HEK293 (cell line): ENCODE measurements around the gene SPTLC1.

Experiments used
- CTCF ChIA-PET: fragments of 350-600 bp; formaldehyde crosslinking; extraction: SDS; loops from one replicate; lab custom pipeline; 2021; ENCODE audit warnings: antibody characterized with exemption; lab: Yijun Ruan, JAX
- POLR2A ChIA-PET: fragments of 300-600 bp; formaldehyde crosslinking; extraction: SDS; loops from one replicate; lab custom pipeline; 2020; ENCODE audit warnings: antibody characterized with exemption, inconsistent platforms; lab: Yijun Ruan, JAX
- H3K27ac ChIP-seq: fragments of 200-500 bp; sonication (Bioruptor generic); 2 replicates; pipeline ENCODE4 v1.5.1; 2014; ENCODE audit warnings: low read depth, low read length, control low read depth, inconsistent platforms; ENCODE audit errors: extremely low read depth
- H3K36me3 ChIP-seq, 2 experiments: fragments of 200-500 bp in 1 of 2; sonication (Bioruptor generic) in 1 of 2; 1 replicate in 1 of 2; 2 replicates in 1 of 2; pipeline ENCODE4 v1.5.1; 2014 to 2017; ENCODE audit warnings: inconsistent platforms in 2 of 2, low read length in 2 of 2; ENCODE audit not compliant: control insufficient read depth in 2 of 2, insufficient read depth in 1 of 2
- H3K4me1 ChIP-seq: fragments of 200-500 bp; sonication (Bioruptor generic); 2 replicates; pipeline ENCODE4 v1.5.1; 2014; ENCODE audit warnings: mild to moderate bottlenecking, low read length, inconsistent platforms; ENCODE audit not compliant: control insufficient read depth, insufficient read depth
- H3K4me3 ChIP-seq: 2 replicates; pipeline ENCODE4 v1.5.1; 2011; ENCODE audit warnings: low read depth, mild to moderate bottlenecking, control low read depth, low read length, moderate library complexity
- H3K9me3 ChIP-seq: fragments of 200-500 bp; sonication (Bioruptor generic); 2 replicates; pipeline ENCODE4 v1.5.1; 2014; ENCODE audit warnings: low read depth, low read length, inconsistent platforms; ENCODE audit not compliant: control insufficient read depth, insufficient read depth
- EGR2 ChIP-seq: fragments of 450-650 bp; formaldehyde crosslinking; IDR thresholded peaks from 2 replicates; pipeline ENCODE4 v1.5.1; 2016; ENCODE audit warnings: low read depth, missing biosample characterization, missing genetic modification characterization
- HIC1 ChIP-seq: fragments of 450-650 bp; formaldehyde crosslinking; IDR thresholded peaks from 2 replicates; pipeline ENCODE4 v1.5.1; 2016; ENCODE audit warnings: missing biosample characterization, missing genetic modification characterization
- HOXA7 ChIP-seq: sonication (generic); formaldehyde crosslinking; IDR thresholded peaks from 2 replicates; pipeline ENCODE4 v1.8.1; 2022; ENCODE audit warnings: missing genetic modification reagents, borderline replicate concordance
- OVOL3 ChIP-seq: fragments of 450-650 bp; formaldehyde crosslinking; IDR thresholded peaks from 2 replicates; pipeline ENCODE4 v1.5.1; 2016; ENCODE audit warnings: missing biosample characterization, missing genetic modification characterization
- PRDM1 ChIP-seq: fragments of 450-650 bp; formaldehyde crosslinking; IDR thresholded peaks from 2 replicates; pipeline ENCODE4; 2016; ENCODE audit warnings: missing biosample characterization, missing genetic modification characterization
- ZIC2 ChIP-seq: fragments of 450-650 bp; formaldehyde crosslinking; IDR thresholded peaks from 2 replicates; pipeline ENCODE4 v1.5.1; 2016; ENCODE audit warnings: missing biosample characterization, missing genetic modification characterization
- ZNF114 ChIP-seq: fragments of 450-650 bp; formaldehyde crosslinking; IDR thresholded peaks from 2 replicates; pipeline ENCODE4 v1.5.0; 2017; ENCODE audit warnings: missing biosample characterization, missing genetic modification characterization
- ZNF335 ChIP-seq: fragments of 450-650 bp; formaldehyde crosslinking; conservative IDR thresholded peaks from 2 replicates; pipeline ENCODE4 v1.5.1; 2016; ENCODE audit warnings: missing biosample characterization, missing genetic modification characterization
- ZNF549 ChIP-seq: fragments of 450-650 bp; IDR thresholded peaks from 2 replicates; pipeline ENCODE4 v1.5.1; 2018; ENCODE audit warnings: missing biosample characterization, missing genetic modification characterization, mild to moderate bottlenecking, inconsistent platforms, moderate library complexity
- ZNF560 ChIP-seq: fragments of 450-650 bp; formaldehyde crosslinking; IDR thresholded peaks from 2 replicates; pipeline ENCODE4 v1.5.1; 2017; ENCODE audit warnings: missing biosample characterization, missing genetic modification characterization, borderline replicate concordance
- ZNF580 ChIP-seq: fragments of 450-650 bp; formaldehyde crosslinking; IDR thresholded peaks from 2 replicates; pipeline ENCODE4 v1.5.1; 2016; ENCODE audit warnings: missing biosample characterization, missing genetic modification characterization
- ZNF621 ChIP-seq: fragments of 450-650 bp; formaldehyde crosslinking; IDR thresholded peaks from 2 replicates; pipeline ENCODE4 v1.5.1; 2017; ENCODE audit warnings: missing biosample characterization, missing genetic modification characterization
- ZNF670 ChIP-seq: fragments of 450-650 bp; formaldehyde crosslinking; IDR thresholded peaks from 2 replicates; pipeline ENCODE4 v1.5.1; 2016; ENCODE audit warnings: missing biosample characterization, missing genetic modification characterization, low read depth
- ZNF707 ChIP-seq: fragments of 450-650 bp; formaldehyde crosslinking; IDR thresholded peaks from 2 replicates; pipeline ENCODE4 v1.5.1; 2016; ENCODE audit warnings: missing biosample characterization, missing genetic modification characterization
- TF ChIP-seq, protein P1 (sequence below): IDR thresholded peaks from 2 replicates; pipeline ENCODE4 v1.6.1; 2011; ENCODE audit warnings: mild to moderate bottlenecking, low read depth, low read length, borderline replicate concordance

Gene SPTLC1

GRCh38 chr9:92100237-92100911, 14.8 kb downstream of the SPTLC1 start:
- TF ChIP-seq ZNF549 (tag by site-specific recombination) (no peak), HIC1 (tag by site-specific recombination) (no peak), ZNF670 (tag by site-specific recombination) (no peak), ZNF580 (tag by site-specific recombination) (no peak), ZNF707 (tag by site-specific recombination) (no peak), ZNF621 (tag by site-specific recombination) (no peak), PRDM1 (tag by site-specific recombination) (no peak), EGR2 (tag by site-specific recombination) (no peak), ZIC2 (tag by site-specific recombination) (no peak), OVOL3 (tag by site-specific recombination) (no peak), ZNF335 (tag by site-specific recombination) (no peak)
- TF ChIP-seq, protein P1, sequence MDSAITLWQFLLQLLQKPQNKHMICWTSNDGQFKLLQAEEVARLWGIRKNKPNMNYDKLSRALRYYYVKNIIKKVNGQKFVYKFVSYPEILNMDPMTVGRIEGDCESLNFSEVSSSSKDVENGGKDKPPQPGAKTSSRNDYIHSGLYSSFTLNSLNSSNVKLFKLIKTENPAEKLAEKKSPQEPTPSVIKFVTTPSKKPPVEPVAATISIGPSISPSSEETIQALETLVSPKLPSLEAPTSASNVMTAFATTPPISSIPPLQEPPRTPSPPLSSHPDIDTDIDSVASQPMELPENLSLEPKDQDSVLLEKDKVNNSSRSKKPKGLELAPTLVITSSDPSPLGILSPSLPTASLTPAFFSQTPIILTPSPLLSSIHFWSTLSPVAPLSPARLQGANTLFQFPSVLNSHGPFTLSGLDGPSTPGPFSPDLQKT: no peak
- TF ChIP-seq, all 188 proteins: peak for 0
- peaks cover 0 to 4% of the 10 kb centered on the region in 2 experiments; a peak in 1 of 3 replicates for H3K36me3 ChIP-seq
- H3K9me3 ChIP-seq: no peaks in the 10 kb centered on the region
- H3K4me1 ChIP-seq: no peaks in the 10 kb centered on the region
- ChIA-PET CTCF (interaction anchor here (0.6 kb wide), 1 partner anchor 38 kb away, joined by 3 read pairs; no protein-coding TSS in a partner anchor), POLR2A (no interaction called here)
- no peak overlapping the region for H3K4me3 ChIP-seq
- H3K27ac ChIP-seq: no peak overlapping the region

DNA sequence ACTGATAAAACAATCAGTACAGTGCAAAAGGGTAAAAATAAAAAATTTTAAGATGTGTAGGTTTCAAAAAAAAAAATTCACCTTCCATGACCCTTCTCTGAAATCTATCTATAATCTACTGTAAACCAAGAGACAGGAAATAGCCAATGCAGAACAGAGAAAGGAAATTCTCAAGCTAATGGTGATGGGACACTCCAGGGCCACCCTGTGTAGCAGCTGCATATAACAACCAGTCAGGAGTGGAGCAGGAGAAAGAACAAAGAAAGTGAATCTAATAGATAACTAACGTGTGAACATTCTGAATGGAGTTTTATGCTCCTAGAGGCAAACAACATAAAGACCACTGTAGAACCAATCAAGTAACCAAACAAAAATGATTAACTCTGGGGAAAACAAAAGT, 16.6 kb downstream of the SPTLC1 start:
- Histone ChIP-seq H3K4me1 (no peaks in the 10 kb centered on the region), H3K4me3 (no peak overlapping the region), H3K9me3 (no peaks in the 10 kb centered on the region), H3K27ac (no peak overlapping the region), H3K36me3 (peaks cover 0 to 2% of the 10 kb centered on the region in 2 experiments; a peak in 1 of 3 replicates)
- ChIA-PET POLR2A (no interaction called here), CTCF (interaction anchor here (0.6 kb wide), 1 partner anchor 148 kb away, joined by 3 read pairs; the partner anchor contains the start of gene ROR2)
- TF ChIP-seq HOXA7 (CRISPR knock-in tag) (no peak), HIC1 (tag by site-specific recombination) (no peak), ZNF560 (no peak)
- TF ChIP-seq, all 188 proteins: peak for 0

GRCh38 chr9:92097997-92098482, 17.2 kb downstream of the SPTLC1 start:
- no peaks in the 10 kb centered on the region for H3K4me1 ChIP-seq
- ChIA-PET CTCF (no interaction called here), POLR2A (no interaction called here)
- no peak overlapping the region for H3K4me3 ChIP-seq
- peaks cover 0 to 2% of the 10 kb centered on the region in 2 experiments; a peak in 1 of 3 replicates for H3K36me3 ChIP-seq
- no peak for TF ChIP-seq ZNF114 (tag by site-specific recombination)
- H3K27ac ChIP-seq: no peak overlapping the region
- H3K9me3 ChIP-seq: no peaks in the 10 kb centered on the region
